Activated T-cell treated with anti-CD3 and anti-CD28 coated beads, Interleukin-2, amount 50 U/mL, for 24 hours (primary cell): ENCODE data around the gene CLEC12A.

ENCODE experiments used
- DNase-seq: peaks from one replicate; pipeline ENCODE4 v3.0.0-alpha.2; 2020
- H3K27ac Mint-ChIP-seq: 2 replicates; pipeline ENCODE4 v1.8.0; 2020; ENCODE audit warnings: mild to moderate bottlenecking, mixed read lengths
- H3K27me3 Mint-ChIP-seq: 2 replicates; pipeline ENCODE4 v1.8.0; 2020; ENCODE audit warnings: mixed read lengths
- H3K36me3 Mint-ChIP-seq: 2 replicates; pipeline ENCODE4 v1.8.0; 2020; ENCODE audit warnings: low read depth, mixed read lengths
- H3K4me1 Mint-ChIP-seq: 2 replicates; pipeline ENCODE4 v1.8.0; 2020; ENCODE audit warnings: low read depth, mixed read lengths
- H3K4me3 Mint-ChIP-seq: 2 replicates; pipeline ENCODE4 v1.8.0; 2020; ENCODE audit warnings: mild to moderate bottlenecking, moderate library complexity, mixed read lengths
- H3K9me3 Mint-ChIP-seq: 2 replicates; pipeline ENCODE4 v1.8.0; 2020; ENCODE audit warnings: mixed read lengths

CLEC12A gene

GRCh38 chr12:9971181-9971580, at the start of gene CLEC12A:
Gene CLEC12A, plus strand, starts transcription at chr12:9971409. Its CDS starts 188 bp downstream, at chr12:9971597.
- no peaks in the 10 kb centered on the region for H3K36me3 Mint-ChIP-seq
- H3K9me3 Mint-ChIP-seq, result no peaks in the 10 kb centered on the region
- H3K27me3 Mint-ChIP-seq, result peaks cover 5% of the 10 kb centered on the region
- H3K27ac Mint-ChIP-seq, result no peak within 1 kb of the TSS
- H3K4me3 Mint-ChIP-seq, result no peak within 1 kb of the TSS
- DNase-seq, result no peak
- no peaks in the 10 kb centered on the region for H3K4me1 Mint-ChIP-seq

GRCh38 chr12:9922429-9922828, 48.8 kb upstream of the CLEC12A start:
- no peak overlapping the region for H3K27ac Mint-ChIP-seq
- H3K4me3 Mint-ChIP-seq, result no peak overlapping the region
- H3K4me1 Mint-ChIP-seq, result peaks cover 17% of the 10 kb centered on the region
- H3K36me3 Mint-ChIP-seq, result no peaks in the 10 kb centered on the region
- no peaks in the 10 kb centered on the region for H3K9me3 Mint-ChIP-seq
- no peak for DNase-seq
- no peaks in the 10 kb centered on the region for H3K27me3 Mint-ChIP-seq

- no peaks in the 10 kb centered on the region for H3K9me3 Mint-ChIP-seq
- peaks cover 20% of the 10 kb centered on the region for H3K4me1 Mint-ChIP-seq
- H3K4me3 Mint-ChIP-seq, result peak overlapping the region; percentile 62
- no peaks in the 10 kb centered on the region for H3K36me3 Mint-ChIP-seq
- peak overlapping the region; percentile 64 for H3K27ac Mint-ChIP-seq
- DNase-seq, result peak; percentile 50
- no peaks in the 10 kb centered on the region for H3K27me3 Mint-ChIP-seq
These were observed 45.4 kb upstream of the CLEC12A start for GRCh38 chr12:9925705-9926393.

- H3K27me3 Mint-ChIP-seq, result no peaks in the 10 kb centered on the region
- no peaks in the 10 kb centered on the region for H3K36me3 Mint-ChIP-seq
- peaks cover 20% of the 10 kb centered on the region for H3K4me1 Mint-ChIP-seq
- H3K27ac Mint-ChIP-seq, result no peak overlapping the region
- H3K4me3 Mint-ChIP-seq, result no peak overlapping the region
- DNase-seq, result no peak
- H3K9me3 Mint-ChIP-seq, result no peaks in the 10 kb centered on the region
These were observed 44.3 kb upstream of the CLEC12A start for GRCh38 chr12:9926876-9927275.

GRCh38 chr12:9928607-9929006, 42.6 kb upstream of the CLEC12A start:
- no peak for DNase-seq
- H3K27me3 Mint-ChIP-seq, result no peaks in the 10 kb centered on the region
- no peaks in the 10 kb centered on the region for H3K9me3 Mint-ChIP-seq
- H3K4me1 Mint-ChIP-seq, result peaks cover 8% of the 10 kb centered on the region
- H3K36me3 Mint-ChIP-seq, result no peaks in the 10 kb centered on the region
- no peak overlapping the region for H3K4me3 Mint-ChIP-seq
- no peak overlapping the region for H3K27ac Mint-ChIP-seq

GRCh38 chr12:9931245-9931644, 40.0 kb upstream of the CLEC12A start:
- Mint-ChIP-seq H3K27ac (no peak overlapping the region), H3K27me3 (no peaks in the 10 kb centered on the region), H3K9me3 (no peaks in the 10 kb centered on the region), H3K4me3 (no peak overlapping the region), H3K4me1 (peaks cover 3% of the 10 kb centered on the region), H3K36me3 (no peaks in the 10 kb centered on the region)
- no peak for DNase-seq

GRCh38 chr12:9932270-9932669, 38.9 kb upstream of the CLEC12A start, which contains the start of gene CLEC2A:
Gene CLEC2A, minus strand, starts transcription at chr12:9932370. Its CDS starts 41 bp downstream, at chr12:9932329.
- no peaks in the 10 kb centered on the region for H3K27me3 Mint-ChIP-seq
- H3K4me1 Mint-ChIP-seq, result peaks cover 3% of the 10 kb centered on the region
- H3K27ac Mint-ChIP-seq, result no peak within 1 kb of the TSS
- H3K9me3 Mint-ChIP-seq, result no peaks in the 10 kb centered on the region
- DNase-seq, result no peak
- H3K4me3 Mint-ChIP-seq, result no peak within 1 kb of the TSS
- H3K36me3 Mint-ChIP-seq, result no peaks in the 10 kb centered on the region

- Mint-ChIP-seq H3K27me3 (no peaks in the 10 kb centered on the region), H3K4me1 (no peaks in the 10 kb centered on the region), H3K9me3 (no peaks in the 10 kb centered on the region), H3K27ac (no peak overlapping the region), H3K36me3 (no peaks in the 10 kb centered on the region), H3K4me3 (no peak overlapping the region)
- DNase-seq, result no peak
These were observed 37.3 kb upstream of the CLEC12A start for GRCh38 chr12:9933958-9934357.

- no peak overlapping the region for H3K4me3 Mint-ChIP-seq
- no peak overlapping the region for H3K27ac Mint-ChIP-seq
- no peaks in the 10 kb centered on the region for H3K4me1 Mint-ChIP-seq
- H3K36me3 Mint-ChIP-seq, result no peaks in the 10 kb centered on the region
- H3K27me3 Mint-ChIP-seq, result no peaks in the 10 kb centered on the region
- DNase-seq, result no peak
- no peaks in the 10 kb centered on the region for H3K9me3 Mint-ChIP-seq
These were observed 36.2 kb upstream of the CLEC12A start for GRCh38 chr12:9935026-9935425.

GRCh38 chr12:9936591-9936990, 34.6 kb upstream of the CLEC12A start:
- Mint-ChIP-seq H3K27me3 (peaks cover 4% of the 10 kb centered on the region), H3K4me1 (peaks cover 3% of the 10 kb centered on the region), H3K27ac (no peak overlapping the region), H3K9me3 (no peaks in the 10 kb centered on the region), H3K4me3 (no peak overlapping the region), H3K36me3 (no peaks in the 10 kb centered on the region)
- no peak for DNase-seq

GRCh38 chr12:9940375-9940774, 30.8 kb upstream of the CLEC12A start:
- no peak for DNase-seq
- H3K9me3 Mint-ChIP-seq, result no peaks in the 10 kb centered on the region

GRCh38 chr12:9941838-9942237, 29.4 kb upstream of the CLEC12A start:
- peaks cover 17% of the 10 kb centered on the region for H3K4me1 Mint-ChIP-seq
- no peak overlapping the region for H3K27ac Mint-ChIP-seq
- no peak overlapping the region for H3K4me3 Mint-ChIP-seq

More at GRCh38 chr12:9940375-9940774, 30.8 kb upstream of the CLEC12A start:
- Mint-ChIP-seq H3K36me3 (no peaks in the 10 kb centered on the region), H3K4me3 (no peak overlapping the region), H3K27ac (no peak overlapping the region), H3K27me3 (peaks cover 8% of the 10 kb centered on the region), H3K4me1 (peaks cover 17% of the 10 kb centered on the region)

GRCh38 chr12:9943240-9943639, 28.0 kb upstream of the CLEC12A start:
- Mint-ChIP-seq H3K9me3 (no peaks in the 10 kb centered on the region), H3K36me3 (no peaks in the 10 kb centered on the region), H3K4me1 (peaks cover 25% of the 10 kb centered on the region), H3K27ac (no peak overlapping the region), H3K27me3 (peaks cover 8% of the 10 kb centered on the region), H3K4me3 (peak overlapping the region; percentile 67)
- no peak for DNase-seq

More at GRCh38 chr12:9941838-9942237, 29.4 kb upstream of the CLEC12A start:
- H3K36me3 Mint-ChIP-seq, result no peaks in the 10 kb centered on the region
- no peaks in the 10 kb centered on the region for H3K9me3 Mint-ChIP-seq
- peaks cover 8% of the 10 kb centered on the region for H3K27me3 Mint-ChIP-seq
- no peak for DNase-seq

- peaks cover 8% of the 10 kb centered on the region for H3K27me3 Mint-ChIP-seq
- H3K9me3 Mint-ChIP-seq, result no peaks in the 10 kb centered on the region
- DNase-seq, result no peak
- H3K27ac Mint-ChIP-seq, result no peak overlapping the region
- H3K4me3 Mint-ChIP-seq, result no peak overlapping the region
- no peaks in the 10 kb centered on the region for H3K36me3 Mint-ChIP-seq
- H3K4me1 Mint-ChIP-seq, result peaks cover 36% of the 10 kb centered on the region
These were observed 26.8 kb upstream of the CLEC12A start for GRCh38 chr12:9944391-9944790.

- Mint-ChIP-seq H3K4me1 (peaks cover 54% of the 10 kb centered on the region), H3K36me3 (no peaks in the 10 kb centered on the region)
These were observed 23.5 kb upstream of the CLEC12A start for GRCh38 chr12:9947674-9948073.

More at GRCh38 chr12:9947674-9948073, 23.5 kb upstream of the CLEC12A start:
- H3K9me3 Mint-ChIP-seq, result no peaks in the 10 kb centered on the region
- peaks cover 4% of the 10 kb centered on the region for H3K27me3 Mint-ChIP-seq
- H3K27ac Mint-ChIP-seq, result no peak overlapping the region
- H3K4me3 Mint-ChIP-seq, result no peak overlapping the region
- no peak for DNase-seq
